Activated naive CD4-positive, alpha-beta T cell treated with anti-CD3 and anti-CD28 coated beads, Interleukin-2, amount 10 ng/mL, durations not matched to agents 7 days and 5 days (primary cell): ENCODE data around the gene CACHD1.

Experiments
- CTCF ChIA-PET: fragments of 350-600 bp; sonication (Branson Sonifier 250); formaldehyde crosslinking; loops from one replicate; lab custom pipeline; 2021; ENCODE audit warnings: antibody characterized with exemption; lab: Charles Lee
- DNase-seq: peaks from one replicate; pipeline ENCODE4 v3.0.0-alpha.2; 2020
- H3K27ac Mint-ChIP-seq: one replicate; pipeline ENCODE4 v1.8.0; 2021; ENCODE audit warnings: mild to moderate bottlenecking, moderate library complexity, mixed read lengths
- H3K27me3 Mint-ChIP-seq: one replicate; pipeline ENCODE4 v1.8.0; 2021; ENCODE audit warnings: mild to moderate bottlenecking, mixed read lengths
- H3K36me3 Mint-ChIP-seq: one replicate; pipeline ENCODE4 v1.8.0; 2021; ENCODE audit warnings: mixed read lengths
- H3K4me1 Mint-ChIP-seq: one replicate; pipeline ENCODE4 v1.8.0; 2021; ENCODE audit warnings: mixed read lengths
- H3K4me3 Mint-ChIP-seq: one replicate; pipeline ENCODE4 v1.8.0; 2021; ENCODE audit warnings: mild to moderate bottlenecking, moderate library complexity, mixed read lengths
- H3K9me3 Mint-ChIP-seq: one replicate; pipeline ENCODE4 v1.8.0; 2021; ENCODE audit warnings: mixed read lengths

CACHD1 gene

GRCh38 chr1:64532646-64533045 lies 62.7 kb downstream of the CACHD1 start:
- H3K9me3 Mint-ChIP-seq: peaks cover 4% of the 10 kb centered on the region
- H3K27ac Mint-ChIP-seq: no peak overlapping the region
- CTCF ChIA-PET: interaction anchor here (0.5 to 0.6 kb wide), 2 partner anchors 77 to 703 kb away, joined by 3 read pairs; no protein-coding TSS in a partner anchor
- peaks cover 1% of the 10 kb centered on the region for H3K36me3 Mint-ChIP-seq
- H3K27me3 Mint-ChIP-seq: no peaks in the 10 kb centered on the region
- DNase-seq: no peak
- peaks cover 9% of the 10 kb centered on the region for H3K4me1 Mint-ChIP-seq
- H3K4me3 Mint-ChIP-seq: no peak overlapping the region

DNA sequence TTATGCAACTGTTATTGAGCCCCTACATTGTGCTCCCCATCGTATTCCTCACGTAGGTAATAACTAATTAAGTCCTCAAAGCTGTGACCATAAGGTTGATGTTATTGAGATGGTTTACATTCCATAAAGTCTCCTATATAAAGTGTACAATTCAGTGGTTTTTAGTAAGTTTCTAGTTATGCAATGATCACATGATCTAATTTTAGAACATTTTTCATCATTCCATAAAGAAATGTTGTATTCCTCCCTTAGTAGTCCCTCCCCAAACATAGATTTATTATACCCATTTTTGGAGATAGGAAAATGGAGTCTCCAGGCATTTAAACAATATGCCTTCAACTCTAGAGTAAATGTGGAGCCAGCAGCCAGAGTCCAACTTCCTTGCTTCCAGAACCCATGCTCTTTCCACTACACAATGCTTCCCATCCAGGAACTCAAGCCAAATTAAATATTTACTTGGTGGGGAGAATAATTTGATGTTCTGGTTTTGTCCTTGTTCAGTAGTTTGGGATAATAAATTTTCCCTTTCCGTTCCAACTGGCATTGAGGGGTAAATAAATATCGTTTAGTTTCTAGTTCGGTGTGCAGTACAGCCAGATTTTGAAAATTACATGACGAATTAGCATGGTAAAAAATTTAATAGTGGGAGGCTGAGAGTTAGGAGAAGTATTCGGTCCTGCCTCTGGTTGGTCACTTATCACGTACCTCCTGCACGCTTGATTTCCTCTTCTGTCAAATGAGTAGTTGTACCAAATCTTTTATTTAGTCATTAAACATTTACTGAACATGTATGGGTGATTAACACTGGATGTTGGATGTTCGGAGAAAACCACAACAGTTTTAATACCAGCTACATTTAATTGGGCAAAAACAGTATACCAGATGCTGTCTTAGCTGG lies 66.3 kb downstream of the CACHD1 start:
- CTCF ChIA-PET: no interaction called here
- Mint-ChIP-seq H3K4me1 (peaks cover 41% of the 10 kb centered on the region), H3K27me3 (no peaks in the 10 kb centered on the region), H3K4me3 (no peak overlapping the region), H3K36me3 (peaks cover 3% of the 10 kb centered on the region), H3K9me3 (peaks cover 4% of the 10 kb centered on the region), H3K27ac (no peak overlapping the region)
- no peak for DNase-seq

DNA sequence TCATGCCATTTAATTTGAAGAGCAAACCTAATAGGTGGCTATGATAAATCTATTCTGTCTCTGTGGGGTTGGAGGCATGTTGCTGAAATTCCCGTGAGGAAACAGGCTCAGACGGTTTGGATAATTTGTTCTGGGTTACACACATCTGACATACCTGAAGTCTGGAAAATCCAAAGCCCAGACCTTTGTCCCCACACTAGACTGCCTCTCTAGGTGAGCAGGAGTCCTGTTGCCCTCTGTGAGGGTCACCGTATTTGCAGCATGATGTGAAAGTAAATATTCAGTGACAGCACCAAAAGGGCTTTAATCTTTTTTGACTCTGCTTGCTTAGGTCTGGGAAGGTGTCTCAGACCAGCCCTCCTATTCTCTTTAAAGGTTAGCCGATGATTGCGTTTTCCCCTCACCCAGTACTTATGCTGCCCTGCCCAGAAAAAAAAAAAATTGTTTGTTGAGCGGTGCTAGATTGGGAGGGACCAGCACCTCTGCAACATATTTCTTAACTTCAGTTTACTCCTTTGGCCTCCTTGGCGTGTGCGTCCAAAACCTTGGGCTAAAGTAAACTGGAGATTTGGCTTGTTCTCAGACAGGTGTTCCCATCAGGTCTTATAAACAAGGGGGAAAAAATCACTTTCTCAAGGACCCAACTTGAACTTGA lies 67.0 kb downstream of the CACHD1 start:
- H3K27me3 Mint-ChIP-seq: no peaks in the 10 kb centered on the region
- no peak overlapping the region for H3K4me3 Mint-ChIP-seq
- DNase-seq: no peak
- CTCF ChIA-PET: no interaction called here
- H3K36me3 Mint-ChIP-seq: peaks cover 3% of the 10 kb centered on the region
- peaks cover 46% of the 10 kb centered on the region for H3K4me1 Mint-ChIP-seq
- no peak overlapping the region for H3K27ac Mint-ChIP-seq
- peaks cover 4% of the 10 kb centered on the region for H3K9me3 Mint-ChIP-seq

- no peak for DNase-seq
- no peak overlapping the region for H3K27ac Mint-ChIP-seq
- H3K27me3 Mint-ChIP-seq: no peaks in the 10 kb centered on the region
- no peak overlapping the region for H3K4me3 Mint-ChIP-seq
- peaks cover 4% of the 10 kb centered on the region for H3K9me3 Mint-ChIP-seq
- peaks cover 48% of the 10 kb centered on the region for H3K4me1 Mint-ChIP-seq
- peaks cover 3% of the 10 kb centered on the region for H3K36me3 Mint-ChIP-seq
- CTCF ChIA-PET: interaction anchor here (0.6 kb wide), 1 partner anchor 729 kb away, joined by 3 read pairs; no protein-coding TSS in a partner anchor
These were observed 68.0 kb downstream of the CACHD1 start for GRCh38 chr1:64537942-64538341.

DNA sequence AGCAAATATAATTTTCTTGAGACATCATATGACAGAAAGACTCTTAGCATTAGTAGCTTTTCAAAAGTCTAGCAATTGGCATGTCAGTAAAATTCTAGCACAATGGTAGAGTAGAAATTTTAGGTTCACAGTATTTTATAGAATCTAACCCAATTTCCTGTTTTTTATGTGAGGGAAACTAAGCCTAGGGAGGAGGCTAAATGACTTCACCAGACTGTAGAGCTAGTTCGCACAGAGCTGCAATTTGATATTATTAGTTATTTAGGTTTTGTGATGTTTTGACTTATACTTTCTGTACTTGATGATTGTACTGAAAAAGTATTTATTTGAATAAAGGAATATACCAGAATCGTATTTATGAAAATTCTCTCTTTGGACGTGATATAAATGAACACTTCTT lies 68.5 kb downstream of the CACHD1 start:
- Mint-ChIP-seq H3K4me3 (no peak overlapping the region), H3K36me3 (peaks cover 3% of the 10 kb centered on the region), H3K9me3 (peaks cover 4% of the 10 kb centered on the region), H3K27ac (no peak overlapping the region), H3K4me1 (peaks cover 48% of the 10 kb centered on the region), H3K27me3 (no peaks in the 10 kb centered on the region)
- no peak for DNase-seq
- CTCF ChIA-PET: interaction anchor here (0.6 kb wide), 1 partner anchor 729 kb away, joined by 3 read pairs; no protein-coding TSS in a partner anchor

DNA sequence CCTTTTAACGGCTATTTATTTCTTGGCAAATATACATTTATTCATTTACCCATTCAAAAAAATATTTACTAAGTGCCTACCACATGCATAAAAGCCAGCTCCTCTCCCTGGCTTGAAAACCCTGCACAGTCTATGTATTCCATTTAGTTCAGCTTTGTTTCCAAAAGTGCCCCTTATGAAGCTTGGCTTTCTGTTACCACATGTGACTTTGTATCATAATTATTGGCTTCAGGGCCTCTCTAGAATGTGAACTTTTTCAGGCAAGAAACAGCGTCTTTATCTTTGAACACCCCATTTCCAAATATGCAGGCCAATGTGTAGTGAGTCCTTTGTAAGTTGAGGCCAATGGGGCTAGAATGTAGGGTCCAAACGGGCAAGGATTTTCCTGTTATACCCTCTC lies 69.4 kb downstream of the CACHD1 start:
- Mint-ChIP-seq H3K27me3 (no peaks in the 10 kb centered on the region), H3K4me1 (peaks cover 53% of the 10 kb centered on the region), H3K9me3 (peaks cover 3% of the 10 kb centered on the region), H3K4me3 (no peak overlapping the region), H3K27ac (no peak overlapping the region), H3K36me3 (peaks cover 3% of the 10 kb centered on the region)
- CTCF ChIA-PET: no interaction called here
- no peak for DNase-seq

DNA sequence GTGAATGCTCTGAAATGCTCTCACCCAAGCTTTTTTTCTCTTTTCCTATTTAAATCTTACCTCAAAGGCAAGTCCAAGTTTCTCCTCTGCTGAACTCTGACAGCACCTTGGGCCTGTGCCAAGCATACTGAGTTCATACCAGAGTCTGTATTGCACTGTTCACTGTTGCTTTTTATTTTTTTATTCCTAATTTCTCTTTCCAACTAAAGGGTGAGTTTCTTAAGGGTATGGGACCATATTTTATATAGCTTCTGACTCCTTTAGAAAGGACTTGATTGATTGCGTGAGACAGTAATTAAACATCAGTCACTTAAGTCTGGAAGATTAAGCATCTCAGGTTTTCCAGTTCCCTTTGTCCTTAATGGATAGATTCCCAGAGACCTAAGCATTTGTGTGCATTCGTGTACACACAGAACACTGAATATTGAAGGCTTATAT lies 69.9 kb downstream of the CACHD1 start:
- H3K9me3 Mint-ChIP-seq: no peaks in the 10 kb centered on the region
- H3K27ac Mint-ChIP-seq: no peak overlapping the region
- peaks cover 58% of the 10 kb centered on the region for H3K4me1 Mint-ChIP-seq
- peaks cover 3% of the 10 kb centered on the region for H3K36me3 Mint-ChIP-seq
- CTCF ChIA-PET: no interaction called here
- no peaks in the 10 kb centered on the region for H3K27me3 Mint-ChIP-seq
- DNase-seq: no peak
- H3K4me3 Mint-ChIP-seq: no peak overlapping the region

DNA sequence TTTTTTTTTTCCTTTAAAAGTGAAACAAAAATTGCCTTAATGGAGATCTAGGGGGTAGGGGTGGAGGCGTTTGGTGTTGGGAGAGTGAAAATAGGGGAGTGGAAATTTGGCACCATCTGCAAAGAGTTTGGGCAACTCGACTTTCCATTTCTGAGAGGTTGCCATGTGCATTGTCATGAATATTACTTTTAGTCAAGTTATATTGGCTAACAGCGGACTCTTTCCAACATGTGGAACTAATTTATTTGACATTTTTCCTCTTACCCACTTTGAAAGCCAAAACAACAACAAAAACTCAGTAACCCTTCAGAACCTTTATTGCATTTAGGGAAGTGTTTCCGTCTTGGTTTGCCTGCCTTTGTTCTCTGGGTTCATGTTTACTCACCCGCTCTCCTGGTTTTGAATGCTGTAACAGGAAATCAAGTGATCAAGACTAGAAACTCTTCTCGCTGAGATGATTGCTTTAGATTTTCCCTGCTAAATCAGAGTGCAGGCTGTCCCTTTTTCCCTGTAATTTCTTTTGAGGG lies 70.4 kb downstream of the CACHD1 start:
- Mint-ChIP-seq H3K9me3 (no peaks in the 10 kb centered on the region), H3K4me1 (peaks cover 63% of the 10 kb centered on the region), H3K4me3 (no peak overlapping the region), H3K27ac (peak overlapping the region; percentile 24), H3K27me3 (no peaks in the 10 kb centered on the region), H3K36me3 (peaks cover 2% of the 10 kb centered on the region)
- CTCF ChIA-PET: no interaction called here
- peak; percentile 36 for DNase-seq

DNA sequence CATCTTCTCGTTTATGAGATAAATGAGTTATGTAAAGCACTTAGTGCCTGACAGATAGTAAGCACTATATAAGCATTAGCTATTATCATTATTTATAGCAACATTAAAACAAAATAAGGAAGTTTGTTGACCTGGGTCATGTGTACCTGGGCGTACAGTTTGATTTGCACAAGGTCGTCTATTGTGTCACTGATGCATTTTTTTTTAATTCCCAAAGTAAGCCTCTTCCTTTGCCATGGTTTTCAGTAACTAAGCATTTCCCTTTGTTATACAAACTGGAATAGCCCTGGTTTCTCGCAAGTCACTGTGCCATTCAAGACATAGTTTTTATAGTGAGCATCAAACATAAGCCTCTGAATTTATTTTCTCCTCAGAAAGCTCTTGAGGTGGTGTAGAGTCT lies 72.2 kb downstream of the CACHD1 start:
- Mint-ChIP-seq H3K4me1 (peaks cover 71% of the 10 kb centered on the region), H3K36me3 (peaks cover 3% of the 10 kb centered on the region), H3K4me3 (no peak overlapping the region), H3K27ac (no peak overlapping the region), H3K9me3 (no peaks in the 10 kb centered on the region), H3K27me3 (peaks cover under 1% of the 10 kb centered on the region)
- DNase-seq: no peak
- CTCF ChIA-PET: no interaction called here

DNA sequence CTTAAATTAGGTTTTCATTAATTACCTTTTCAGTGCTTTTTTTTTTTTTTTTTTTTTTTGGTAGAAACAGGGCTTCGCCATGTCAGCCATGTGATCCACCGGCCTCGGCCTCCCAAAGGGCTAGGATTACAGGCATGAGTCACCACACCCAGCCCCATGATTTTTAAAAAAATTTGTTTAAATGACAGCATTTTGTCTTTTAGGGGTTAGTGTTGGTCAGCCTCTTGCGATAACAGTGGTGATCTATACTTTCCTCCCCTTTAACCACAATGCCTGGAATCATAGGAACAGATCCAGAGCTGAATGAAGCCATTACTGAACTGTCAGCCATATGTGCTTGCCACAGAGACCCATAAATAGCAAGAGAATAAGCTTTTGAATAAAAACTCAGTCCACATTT lies 73.9 kb downstream of the CACHD1 start:
- H3K27ac Mint-ChIP-seq: no peak overlapping the region
- peaks cover 4% of the 10 kb centered on the region for H3K27me3 Mint-ChIP-seq
- CTCF ChIA-PET: no interaction called here
- no peaks in the 10 kb centered on the region for H3K9me3 Mint-ChIP-seq
- peaks cover 3% of the 10 kb centered on the region for H3K36me3 Mint-ChIP-seq
- H3K4me1 Mint-ChIP-seq: peaks cover 55% of the 10 kb centered on the region
- no peak for DNase-seq
- no peak overlapping the region for H3K4me3 Mint-ChIP-seq

- Mint-ChIP-seq H3K4me1 (peaks cover 53% of the 10 kb centered on the region), H3K27me3 (peaks cover 9% of the 10 kb centered on the region), H3K4me3 (no peak overlapping the region), H3K9me3 (no peaks in the 10 kb centered on the region), H3K27ac (peak overlapping the region; percentile 58), H3K36me3 (peaks cover 3% of the 10 kb centered on the region)
- DNase-seq: peak; percentile 52
- CTCF ChIA-PET: no interaction called here
These were observed 75.4 kb downstream of the CACHD1 start for GRCh38 chr1:64545118-64545843.

- H3K27ac Mint-ChIP-seq: no peak overlapping the region
- peaks cover 9% of the 10 kb centered on the region for H3K27me3 Mint-ChIP-seq
- H3K4me3 Mint-ChIP-seq: no peak overlapping the region
- H3K9me3 Mint-ChIP-seq: no peaks in the 10 kb centered on the region
- DNase-seq: no peak
- peaks cover 2% of the 10 kb centered on the region for H3K36me3 Mint-ChIP-seq
- CTCF ChIA-PET: no interaction called here
- peaks cover 53% of the 10 kb centered on the region for H3K4me1 Mint-ChIP-seq
These were observed 76.1 kb downstream of the CACHD1 start for GRCh38 chr1:64546013-64546412.

- Mint-ChIP-seq H3K27ac (peak overlapping the region; percentile 42), H3K4me1 (peaks cover 44% of the 10 kb centered on the region), H3K4me3 (no peak overlapping the region), H3K36me3 (peaks cover 2% of the 10 kb centered on the region), H3K9me3 (no peaks in the 10 kb centered on the region), H3K27me3 (peaks cover 9% of the 10 kb centered on the region)
- CTCF ChIA-PET: no interaction called here
- no peak for DNase-seq
These were observed 79.7 kb downstream of the CACHD1 start for GRCh38 chr1:64549464-64550239.
